Activated CD8-positive, alpha-beta memory T cell treated with anti-CD3 and anti-CD28 coated beads for 24 hours (primary cell): ENCODE results near the gene LPCAT1.
"Not testable (repeated sequence)": the region's sequence is repeated elsewhere in the genome, so short reads cannot be mapped to it uniquely, and the experiment has no call there.

Source experiments
- DNase-seq: peaks from one replicate; pipeline ENCODE4 v3.0.0-alpha.2; 2020

The LPCAT1 gene

GRCh38 chr5:1523793-1524480 is at the start of gene LPCAT1:
Gene LPCAT1 (minus strand): TSS chr5:1523960. CDS start chr5:1523844, 116 bp downstream.
- peak; percentile 93 for DNase-seq

- not testable (repeated sequence) for DNase-seq
These were observed 48.1 kb upstream of the LPCAT1 start for GRCh38 chr5:1571875-1572274.

GRCh38 chr5:1570975-1571374 is 47.2 kb upstream of the LPCAT1 start:
- DNase-seq, result no peak

- no peak for DNase-seq
These were observed 44.6 kb upstream of the LPCAT1 start for GRCh38 chr5:1568201-1568979.

GRCh38 chr5:1567527-1568200 is 43.9 kb upstream of the LPCAT1 start:
- DNase-seq, result not testable (repeated sequence)

GRCh38 chr5:1565737-1566734 is 42.3 kb upstream of the LPCAT1 start:
- DNase-seq, result no peak

- DNase-seq, result no peak
These were observed 41.3 kb upstream of the LPCAT1 start for GRCh38 chr5:1564824-1565736.

- no peak for DNase-seq
These were observed 40.5 kb upstream of the LPCAT1 start for GRCh38 chr5:1564182-1564748.

GRCh38 chr5:1563617-1564181 is 39.9 kb upstream of the LPCAT1 start:
- DNase-seq, result no peak

- no peak for DNase-seq
These were observed 39.3 kb upstream of the LPCAT1 start for GRCh38 chr5:1563051-1563461.

GRCh38 chr5:1562599-1562998 is 38.8 kb upstream of the LPCAT1 start:
- no peak for DNase-seq

- DNase-seq, result no peak
These were observed 37.7 kb upstream of the LPCAT1 start for GRCh38 chr5:1561402-1561929.

GRCh38 chr5:1560499-1560898 is 36.7 kb upstream of the LPCAT1 start:
- DNase-seq, result not testable (repeated sequence)

- peak; percentile 9 for DNase-seq
These were observed 35.2 kb upstream of the LPCAT1 start for GRCh38 chr5:1558944-1559343.

- DNase-seq, result no peak
These were observed 33.5 kb upstream of the LPCAT1 start for GRCh38 chr5:1557114-1557873.

- DNase-seq, result no peak
These were observed 32.3 kb upstream of the LPCAT1 start for GRCh38 chr5:1555808-1556731.

GRCh38 chr5:1555011-1555807 is 31.4 kb upstream of the LPCAT1 start:
- no peak for DNase-seq
